SIG-M5 (cell line): Measurements from ENCODE around the gene PUM2.
"Not testable (repeated sequence)": the region's sequence is repeated elsewhere in the genome, so short reads cannot be mapped to it uniquely, and the experiment has no call there.

Experiments used
- DNase-seq: peaks from one replicate; lab custom pipeline; 2025; lab: John Stamatoyannopoulos, UW

The PUM2 gene

GRCh38 chr2:20350753-20351554 is at the start of gene PUM2:
PUM2 (minus strand) TSS chr2:20350844; CDS start chr2:20327360, 23,484 bp downstream.
- peak; percentile 77 for DNase-seq

- no peak for DNase-seq
These were observed 49.7 kb upstream of the PUM2 start for GRCh38 chr2:20400306-20400705.

- no peak for DNase-seq
These were observed 48.4 kb upstream of the PUM2 start for GRCh38 chr2:20398956-20399567.

GRCh38 chr2:20397811-20398447 is 47.3 kb upstream of the PUM2 start:
- DNase-seq: no peak

- DNase-seq: no peak
These were observed 45.8 kb upstream of the PUM2 start for GRCh38 chr2:20396356-20397000.

GRCh38 chr2:20393986-20394385 is 43.3 kb upstream of the PUM2 start:
- no peak for DNase-seq

- no peak for DNase-seq
These were observed 41.5 kb upstream of the PUM2 start for GRCh38 chr2:20391951-20392699.

- DNase-seq: no peak
These were observed 40.0 kb upstream of the PUM2 start for GRCh38 chr2:20390524-20391123.

GRCh38 chr2:20384953-20385352 is 34.3 kb upstream of the PUM2 start:
- DNase-seq: no peak

- DNase-seq: no peak
These were observed 32.5 kb upstream of the PUM2 start for GRCh38 chr2:20382965-20383810.

- no peak for DNase-seq
These were observed 30.8 kb upstream of the PUM2 start for GRCh38 chr2:20381457-20381856.

GRCh38 chr2:20378891-20379519 is 28.4 kb upstream of the PUM2 start:
- DNase-seq: no peak

GRCh38 chr2:20378341-20378740 is 27.7 kb upstream of the PUM2 start:
- no peak for DNase-seq

GRCh38 chr2:20377741-20378140 is 27.1 kb upstream of the PUM2 start:
- no peak for DNase-seq

- DNase-seq: not testable (repeated sequence)
These were observed 24.3 kb upstream of the PUM2 start for GRCh38 chr2:20374982-20375381.

- DNase-seq: no peak
These were observed 22.4 kb upstream of the PUM2 start for GRCh38 chr2:20372896-20373640.

- no peak for DNase-seq
These were observed 20.8 kb upstream of the PUM2 start for GRCh38 chr2:20371323-20372025.

- DNase-seq: no peak
These were observed 19.5 kb upstream of the PUM2 start for GRCh38 chr2:20370191-20370590.

- no peak for DNase-seq
These were observed 18.7 kb upstream of the PUM2 start for GRCh38 chr2:20369366-20369765.
